ENCODE measurements around the gene VEZT. TPM values are rescaled to one million over a fixed set of nuclear protein-coding genes. Genes with fewer than 3 reads are reported as not detected.

The VEZT gene
- total RNA-seq, 1 experiment from 2014 or later = 46.4 TPM

- peaks cover 3 to 25% of the 10 kb centered on the region in 2 experiments; a peak in 2 of 4 replicates for H3K4me1 ChIP-seq (ENCODE audit: control insufficient read depth in 1 of 2, insufficient read depth in 2 of 2, low read length in 2 of 2)
- intact Hi-C loops (cut with micrococcal nuclease) = no loop called here
- ChIA-PET CTCF (no interaction called here), RAD21 (ENCODE audit: low non-redundant PET in 1 of 2, low total read pairs in 2 of 2, uncharacterized antibody in 2 of 2, unreplicated experiment in 2 of 2) (interaction anchor here in 1 of 2 experiments (1.3 kb wide), 1 partner anchor 103 kb away, joined by 3 read pairs; no protein-coding TSS in a partner anchor), POLR2A (no interaction called here)
- no peak for ATAC-seq
- no peaks in the 10 kb centered on the region for H4K20me1 ChIP-seq (ENCODE audit: insufficient read depth)
- H3K27ac ChIP-seq (ENCODE audit: low read depth, low read length) = no peak overlapping the region
- no peak for TF ChIP-seq EZH2phosphoT487 (IDR thresholded peaks at IDR 0.05; ENCODE audit: borderline replicate concordance)
- no peak for TF ChIP-seq ATF3 (IDR thresholded peaks at IDR 0.05)
- no peak for TF ChIP-seq RAD21 (IDR thresholded peaks at IDR 0.05; ENCODE audit: low read depth)
- TF ChIP-seq MAX (IDR thresholded peaks at IDR 0.05) = no peak
- TF ChIP-seq ZNF274 (IDR thresholded peaks at IDR 0.05; ENCODE audit: low read depth, low read length) = no peak
- no peak for TF ChIP-seq ZFX (IDR thresholded peaks at IDR 0.05)
- no peak for TF ChIP-seq ZBTB33 (IDR thresholded peaks at IDR 0.05; ENCODE audit: extremely low read depth, insufficient replicate concordance, low read length)
- no peak for TF ChIP-seq SIN3A (IDR thresholded peaks at IDR 0.05; ENCODE audit: low read depth)
- no peak for TF ChIP-seq CTCF (IDR thresholded peaks at IDR 0.05 in 2 of 3, conservative IDR thresholded peaks at IDR 0.05 in 1 of 3; ENCODE audit: borderline replicate concordance in 1 of 3, insufficient read depth in 1 of 3, low read depth in 2 of 3, low read length in 2 of 3)
- TF ChIP-seq YY1 (IDR thresholded peaks at IDR 0.05; ENCODE audit: extremely low read depth, insufficient replicate concordance, low read depth, low read length) = no peak
- no peak for TF ChIP-seq CBX3 (IDR thresholded peaks at IDR 0.05; ENCODE audit: low read depth)
- TF ChIP-seq EZH2 (IDR thresholded peaks at IDR 0.05) = no peak
- TF ChIP-seq ELF1 (IDR thresholded peaks at IDR 0.05; ENCODE audit: borderline replicate concordance, low read depth) = no peak
- no peak for TF ChIP-seq TCF7L2 (IDR thresholded peaks at IDR 0.05; ENCODE audit: borderline replicate concordance, extremely low read depth, insufficient read depth, insufficient read length)
- no TSS peak for BruUV-seq (replicated peaks)
- peak overlapping the region; percentile 83; the same call in 1 of the 2 replicates for H3K4me2 ChIP-seq (ENCODE audit: low read length)
- no peaks in the 10 kb centered on the region for H3K9me2 ChIP-seq (ENCODE audit: insufficient read depth)
- H3K9me3 ChIP-seq (ENCODE audit: control insufficient read depth in 1 of 2, insufficient read depth in 1 of 2, low read depth in 1 of 2, low read length in 2 of 2) = no peaks in the 10 kb centered on the region
- no peak overlapping the region for H2AFZ ChIP-seq (ENCODE audit: low read depth, low read length, poor library complexity, severe bottlenecking)
- peaks cover 0 to 14% of the 10 kb centered on the region in 2 experiments; a peak in 1 of 4 replicates for H3K36me3 ChIP-seq (ENCODE audit: control insufficient read depth in 1 of 2, insufficient read depth in 2 of 2, low read length in 2 of 2)
- peaks cover 93% of the 10 kb centered on the region for H3K79me2 ChIP-seq (ENCODE audit: insufficient read depth, low read length)
- no peaks in the 10 kb centered on the region for H3K27me3 ChIP-seq (ENCODE audit: insufficient read depth, low read length)
- no peak overlapping the region for H3K9ac ChIP-seq (ENCODE audit: low read length)
- H3K4me3 ChIP-seq (replicated peaks in 1 of 2; ENCODE audit: low read depth in 1 of 2, low read length in 2 of 2) = no peak overlapping the region
- no peak for DNase-seq (ENCODE audit: low read depth, low spot score)
Measured at GRCh38 chr12:95220190-95220589, 2.6 kb downstream of the VEZT start.

Measured in HCT116 (cell line).